Gastroesophageal sphincter (tissue), 4 donors: Measurements from ENCODE around the gene RPL32. TPM values are rescaled to one million over a fixed set of nuclear protein-coding genes. Genes with fewer than 3 reads are reported as not detected.

Source experiments
- ATAC-seq: fragments of 150-250 bp; one replicate; pipeline ENCODE4 v1.9.1; 2016; ENCODE audit warnings: mild to moderate bottlenecking, moderate library complexity
- H3K27ac ChIP-seq, 4 donors: fragments of 200-600 bp; sonication (generic) in 3 of 4; 1 replicate in 3 of 4; 2 replicates in 1 of 4; pipeline ENCODE4 v1.5.1; 2016 to 2019
- H3K27me3 ChIP-seq: fragments of 200-600 bp; sonication (generic); one replicate; pipeline ENCODE4 v1.5.1; 2019
- H3K36me3 ChIP-seq, 2 donors: fragments of 200-600 bp; sonication (generic); one replicate each; pipeline ENCODE4 v1.5.1; 2019; ENCODE audit warnings: control low read depth in 1 of 2
- H3K4me1 ChIP-seq, 3 donors: fragments of 200-600 bp; sonication (generic); 1 replicate in 2 of 3; 2 replicates in 1 of 3; pipeline ENCODE4 v1.5.1; 2016 to 2019; ENCODE audit warnings: control low read depth in 2 of 3
- H3K4me3 ChIP-seq, 2 donors: fragments of 200-600 bp; sonication (generic); one replicate each; pipeline ENCODE4 v1.5.1; 2019; ENCODE audit warnings: mild to moderate bottlenecking in 1 of 2, moderate library complexity in 1 of 2
- H3K9me3 ChIP-seq, 3 donors: fragments of 200-600 bp; sonication (generic); one replicate each; pipeline ENCODE4 v1.5.1; 2017 to 2019; ENCODE audit warnings: control low read depth in 2 of 3
- CTCF ChIP-seq, 4 experiments: fragments of 200-600 bp in 2 of 4; fragments of 450-650 bp in 2 of 4; sonication (generic) in 1 of 4; IDR thresholded peaks; one replicate each; pipeline ENCODE4 v1.5.1; 2017 to 2019; ENCODE audit warnings: antibody characterized with exemption in 4 of 4, mild to moderate bottlenecking in 2 of 4, moderate library complexity in 2 of 4
- EP300 ChIP-seq: sonication (generic); formaldehyde crosslinking; IDR thresholded peaks from one replicate; pipeline ENCODE4 v1.6.1; 2017; ENCODE audit warnings: antibody characterized with exemption, mild to moderate bottlenecking
- POLR2A ChIP-seq, 2 donors: fragments of 450-650 bp; IDR thresholded peaks; one replicate each; pipeline ENCODE4 v1.6.1; 2017; ENCODE audit warnings: antibody characterized with exemption in 2 of 2, mild to moderate bottlenecking in 2 of 2, moderate library complexity in 1 of 2
- POLR2AphosphoS5 ChIP-seq: sonication (generic); formaldehyde crosslinking; IDR thresholded peaks from one replicate; pipeline ENCODE4 v1.6.1; 2017; ENCODE audit warnings: antibody characterized with exemption
- WGBS, 2 donors: methylation state at CpG; one replicate each; pipeline ENCODE4 v1.1.5; 2018; ENCODE audit warnings: low coverage in 1 of 2; 5-methylcytosine and 5-hydroxymethylcytosine counted together
- total RNA-seq, 4 donors: library from RNA; depleted of rRNA; stranded (reverse); fragments of >200 nt; gene quantifications; one replicate each; pipeline ENCODE4 v1.1.0, GENCODE V29; 2016

The RPL32 gene
- total RNA-seq, 4 donors from 2014 or later: 679 to 924 (median 775) TPM

- no peak overlapping the region for H3K27ac ChIP-seq
These were observed 30.1 kb upstream of the RPL32 start for GRCh38 chr3:12871404-12871983.

GRCh38 chr3:12870942-12871341 lies 29.6 kb upstream of the RPL32 start:
- no peaks in the 10 kb centered on the region for H3K9me3 ChIP-seq
- H3K27ac ChIP-seq: no peak overlapping the region
- TF ChIP-seq POLR2AphosphoS5: no peak
- no peak for TF ChIP-seq POLR2A (IDR thresholded peaks at IDR 0.05)
- TF ChIP-seq EP300: no peak
- TF ChIP-seq CTCF (IDR thresholded peaks at IDR 0.05): no peak
- H3K36me3 ChIP-seq: no peaks in the 10 kb centered on the region
- H3K4me3 ChIP-seq: no peak overlapping the region
- peaks cover 0 to 19% (median 12%) of the 10 kb centered on the region in 3 donors for H3K4me1 ChIP-seq
- peak; percentile 42 for ATAC-seq
- 34% methylated on average over 3 of the region's 9 CpGs; no CpG with 5 or more reads in 1 of the 2 donors for WGBS, 2 donors
- H3K27me3 ChIP-seq: no peaks in the 10 kb centered on the region

More at GRCh38 chr3:12871404-12871983, 30.1 kb upstream of the RPL32 start:
- H3K4me1 ChIP-seq: peaks cover 0 to 24% (median 18%) of the 10 kb centered on the region in 3 donors
- 82 to 84% methylated on average over 11 to 12 of the region's 12 CpGs for WGBS, 2 donors
- ATAC-seq: no peak
- no peaks in the 10 kb centered on the region for H3K36me3 ChIP-seq
- H3K27me3 ChIP-seq: peaks cover 4% of the 10 kb centered on the region
- no peak overlapping the region for H3K4me3 ChIP-seq
- no peak for TF ChIP-seq POLR2AphosphoS5
- no peak for TF ChIP-seq CTCF (IDR thresholded peaks at IDR 0.05)
- TF ChIP-seq POLR2A (IDR thresholded peaks at IDR 0.05): no peak
- no peak for TF ChIP-seq EP300
- H3K9me3 ChIP-seq: no peaks in the 10 kb centered on the region

GRCh38 chr3:12869035-12869621 lies 27.8 kb upstream of the RPL32 start:
- H3K4me3 ChIP-seq: peak overlapping the region in 1 of 2 donors; percentile 32
- WGBS, 2 donors: 20% methylated on average over 3 of the region's 28 CpGs; no CpG with 5 or more reads in 1 of the 2 donors
- peak overlapping the region in 1 of 4 donors; percentile 16 for H3K27ac ChIP-seq
- ATAC-seq: peak; percentile 43
- no peaks in the 10 kb centered on the region for H3K36me3 ChIP-seq
- H3K9me3 ChIP-seq: peaks cover 0 to 11% (median 0%) of the 10 kb centered on the region in 3 donors
- no peaks in the 10 kb centered on the region for H3K27me3 ChIP-seq
- H3K4me1 ChIP-seq: peaks cover 0 to 16% (median 10%) of the 10 kb centered on the region in 3 donors
- TF ChIP-seq EP300 (no peak), POLR2AphosphoS5 (no peak), CTCF (IDR thresholded peaks at IDR 0.05) (no peak), POLR2A (IDR thresholded peaks at IDR 0.05) (no peak)

GRCh38 chr3:12868039-12869034 lies 27.0 kb upstream of the RPL32 start:
- H3K9me3 ChIP-seq: peaks cover 0 to 11% (median 0%) of the 10 kb centered on the region in 3 donors
- no peaks in the 10 kb centered on the region for H3K27me3 ChIP-seq
- no peaks in the 10 kb centered on the region for H3K36me3 ChIP-seq
- peaks cover 0 to 16% (median 10%) of the 10 kb centered on the region in 3 donors for H3K4me1 ChIP-seq
- peak overlapping the region in 1 of 4 donors; percentile 16 for H3K27ac ChIP-seq
- TF ChIP-seq POLR2AphosphoS5 (peak; percentile 8), CTCF (IDR thresholded peaks at IDR 0.05) (peak in 3 of 4 experiments; percentile 90 to 95 (median 93)), POLR2A (IDR thresholded peaks at IDR 0.05) (no peak), EP300 (no peak)
- peak overlapping the region in 1 of 2 donors; percentile 32 for H3K4me3 ChIP-seq
- 19 to 26% methylated on average over 13 to 21 of the region's 45 CpGs for WGBS, 2 donors
- peak; percentile 94 for ATAC-seq
